Mucosa of descending colon (tissue), 3 donors: ENCODE data around the gene PNPLA3. TPM values are rescaled to one million over a fixed set of nuclear protein-coding genes. Genes with fewer than 3 reads are reported as not detected.

ENCODE experiments used
- ATAC-seq: fragments of 200-7000 bp; cut with Tn5 transposase; one replicate; pipeline ENCODE4 v1.9.1; 2020; ENCODE audit warnings: mild to moderate bottlenecking, moderate library complexity
- DNase-seq, 3 donors: peaks; one replicate each; pipeline ENCODE4 v3.0.0-alpha.2; 2020
- H3K36me3 ChIP-seq: fragments of 200-600 bp; one replicate; pipeline ENCODE4 v1.8.0; 2021; ENCODE audit warnings: low read depth, mild to moderate bottlenecking
- H3K4me1 ChIP-seq: fragments of 200-600 bp; one replicate; pipeline ENCODE4 v1.8.0; 2021; ENCODE audit warnings: low read depth, mild to moderate bottlenecking
- H3K4me3 ChIP-seq: fragments of 200-600 bp; one replicate; pipeline ENCODE4 v1.8.0; 2021; ENCODE audit warnings: mild to moderate bottlenecking
- H3K9me3 ChIP-seq: fragments of 200-600 bp; one replicate; pipeline ENCODE4 v1.8.0; 2021; ENCODE audit warnings: mild to moderate bottlenecking
- CTCF ChIP-seq: fragments of 200-600 bp; IDR thresholded peaks from one replicate; pipeline ENCODE4 v1.8.0; 2022; ENCODE audit warnings: antibody characterized with exemption, mild to moderate bottlenecking
- intact Hi-C, 2 donors: fragments of 100-400 bp; cut with DNase I in 1 of 2; cut with micrococcal nuclease in 1 of 2; formaldehyde crosslinking; loops; one replicate each; pipeline versions ENCODE4 v1.11.0 to v1.11.1; 2022; cut with DNase I, micrococcal nuclease
- total RNA-seq, 3 donors: library from RNA; stranded (reverse); fragmentation: NEBNext Ultra II Directional in 2 of 3; extraction: Animal tissue kit (Norgen Biotek cat#: 25700) in 2 of 3; gene quantifications; one replicate each; pipeline versions ENCODE4 v1.2.1 to v1.2.4, GENCODE V29; 2021 to 2023
- donor health status: DM: no; HTN: no; CAD: no; lungs with moderate emphysema.
- donor health status: DM: no; HTN: no; CAD: no.
- donor health status: DM: no; HTN: yes; CAD: no.

PNPLA3 gene
- total RNA-seq, 3 donors from 2014 or later = 0.16 to 0.23 (median 0.22) TPM

GRCh38 chr22:43889201-43889859 lies 34.3 kb upstream of the PNPLA3 start:
- intact Hi-C loops = no loop called here

GRCh38 chr22:43889860-43890253 lies 33.7 kb upstream of the PNPLA3 start:
- DNase-seq (no peak), ATAC-seq (no peak)
- Histone ChIP-seq H3K36me3 (no peaks in the 10 kb centered on the region), H3K9me3 (no peaks in the 10 kb centered on the region), H3K4me1 (peaks cover 5% of the 10 kb centered on the region), H3K4me3 (no peak overlapping the region)
- intact Hi-C loops = no loop called here
- TF ChIP-seq CTCF = no peak

More at GRCh38 chr22:43889201-43889859, 34.3 kb upstream of the PNPLA3 start:
- no peak overlapping the region for H3K4me3 ChIP-seq
- ATAC-seq = no peak
- no peaks in the 10 kb centered on the region for H3K9me3 ChIP-seq
- peaks cover 5% of the 10 kb centered on the region for H3K4me1 ChIP-seq
- no peak for DNase-seq
- TF ChIP-seq CTCF = no peak
- no peaks in the 10 kb centered on the region for H3K36me3 ChIP-seq

GRCh38 chr22:43890901-43891331 lies 32.7 kb upstream of the PNPLA3 start:
- TF ChIP-seq CTCF = no peak
- H3K4me3 ChIP-seq = no peak overlapping the region
- H3K36me3 ChIP-seq = no peaks in the 10 kb centered on the region
- intact Hi-C loops = no loop called here
- H3K4me1 ChIP-seq = peaks cover 5% of the 10 kb centered on the region
- no peak for DNase-seq
- no peaks in the 10 kb centered on the region for H3K9me3 ChIP-seq
- no peak for ATAC-seq

- intact Hi-C loops = no loop called here
- no peak within 1 kb of the TSS for H3K4me3 ChIP-seq
- TF ChIP-seq CTCF = no peak
- DNase-seq = no peak
- no peak for ATAC-seq
- H3K9me3 ChIP-seq = no peaks in the 10 kb centered on the region
- H3K4me1 ChIP-seq = peaks cover 5% of the 10 kb centered on the region
- no peaks in the 10 kb centered on the region for H3K36me3 ChIP-seq
Measured at GRCh38 chr22:43891360-43892182, 32.0 kb upstream of the PNPLA3 start, which contains the start of gene PNPLA5. Gene PNPLA5, minus strand, starts transcription at chr22:43892013. Its CDS starts 133 bp downstream, at chr22:43891880.

- ATAC-seq (no peak), DNase-seq (no peak)
- intact Hi-C loops = no loop called here
- peaks cover 5% of the 10 kb centered on the region for H3K4me1 ChIP-seq
- no peak for TF ChIP-seq CTCF
- no peaks in the 10 kb centered on the region for H3K36me3 ChIP-seq
- H3K4me3 ChIP-seq = no peak overlapping the region
- H3K9me3 ChIP-seq = no peaks in the 10 kb centered on the region
Measured at GRCh38 chr22:43892183-43892894, 31.3 kb upstream of the PNPLA3 start.
